Fibroblast of skin of scalp (primary cell): ENCODE data around the gene PLEKHB1. TPM values are rescaled to one million over a fixed set of nuclear protein-coding genes. Genes with fewer than 3 reads are reported as not detected.

Experiments
- DNase-seq: peaks from one replicate; pipeline ENCODE4 v3.0.0-alpha.2; 2013
- polyA plus RNA-seq, 2 experiments: library from polyadenylated mRNA; unstranded; fragments of 120-200 nt; gene quantifications; one replicate each; pipeline ENCODE4 v1.2.1, GENCODE V29; 2013; ENCODE audit not compliant: insufficient read length in 2 of 2

PLEKHB1 gene
- polyA plus RNA-seq (2013, experiment 1 of 2; ENCODE audit: insufficient read length) = 0.35 TPM
- 1.00 TPM for polyA plus RNA-seq (2013, experiment 2 of 2; ENCODE audit: insufficient read length)

GRCh38 chr11:73645972-73646631, at the start of gene PLEKHB1:
PLEKHB1 (plus strand) TSS chr11:73646581; CDS start chr11:73646609, 28 bp downstream.
- DNase-seq = no peak

- no peak for DNase-seq
These were observed 48.9 kb upstream of the PLEKHB1 start for GRCh38 chr11:73597336-73597955.

GRCh38 chr11:73597956-73598718, 48.2 kb upstream of the PLEKHB1 start, which contains the start of gene FAM168A:
FAM168A (minus strand) TSS chr11:73598112; CDS start chr11:73468474, 129,638 bp downstream.
- DNase-seq = peak; percentile 99

- no peak for DNase-seq
These were observed 47.5 kb upstream of the PLEKHB1 start for GRCh38 chr11:73598719-73599379.

GRCh38 chr11:73612601-73613140, 33.7 kb upstream of the PLEKHB1 start:
- DNase-seq = no peak

GRCh38 chr11:73614591-73614990, 31.8 kb upstream of the PLEKHB1 start:
- no peak for DNase-seq

- peak; percentile 6 for DNase-seq
These were observed 23.3 kb upstream of the PLEKHB1 start for GRCh38 chr11:73622926-73623593.

- no peak for DNase-seq
These were observed 22.7 kb upstream of the PLEKHB1 start for GRCh38 chr11:73623686-73624085.

- DNase-seq = peak; percentile 65
These were observed 20.6 kb upstream of the PLEKHB1 start for GRCh38 chr11:73625696-73626318.

GRCh38 chr11:73629907-73630306, 16.5 kb upstream of the PLEKHB1 start:
- no peak for DNase-seq

GRCh38 chr11:73632996-73633395, 13.4 kb upstream of the PLEKHB1 start:
- peak; percentile 37 for DNase-seq

GRCh38 chr11:73633999-73634398, 12.4 kb upstream of the PLEKHB1 start:
- no peak for DNase-seq

GRCh38 chr11:73635721-73636120, 10.7 kb upstream of the PLEKHB1 start:
- DNase-seq = no peak

GRCh38 chr11:73636249-73636648, 10.1 kb upstream of the PLEKHB1 start:
- no peak for DNase-seq

- DNase-seq = no peak
These were observed 9.4 kb upstream of the PLEKHB1 start for GRCh38 chr11:73637012-73637411.

- DNase-seq = no peak
These were observed 5.8 kb upstream of the PLEKHB1 start for GRCh38 chr11:73640592-73640991.

- DNase-seq = no peak
These were observed 4.7 kb upstream of the PLEKHB1 start for GRCh38 chr11:73641668-73642067.

GRCh38 chr11:73645121-73645969, 1.0 kb upstream of the PLEKHB1 start:
- DNase-seq = peak; percentile 39

GRCh38 chr11:73647459-73648100, 1.2 kb downstream of the PLEKHB1 start:
- peak; percentile 78 for DNase-seq

- DNase-seq = no peak
These were observed 1.7 kb downstream of the PLEKHB1 start for GRCh38 chr11:73648121-73648520.
